Measurements from ENCODE around the gene HPCAL1.
A peak's percentile ranks its signal among the peaks of the same experiment; 100 is the strongest.

- TF ChIP-seq CTCF (conservative IDR thresholded peaks at IDR 0.05; ENCODE audit: low read depth, low read length) (no peak), MXI1 (IDR thresholded peaks at IDR 0.05; ENCODE audit: borderline replicate concordance, low read depth, low read length) (no peak), FOS (IDR thresholded peaks at IDR 0.05; ENCODE audit: low read depth, low read length) (no peak), SMC3 (IDR thresholded peaks at IDR 0.05; ENCODE audit: low read depth, low read length) (no peak), POLR2A (IDR thresholded peaks at IDR 0.05; ENCODE audit: low read depth, low read length) (peak; percentile 44; the same call in 1 of the 2 replicates), RFX5 (IDR thresholded peaks at IDR 0.05; ENCODE audit: low read depth, low read length) (no peak)
Observed at GRCh38 chr2:10438688-10439087, 136.0 kb downstream of the HPCAL1 start.
